CD4-positive, alpha-beta T cell treated with Interleukin-4 for 1 hour (primary cell): Measurements from ENCODE around the gene TMEM30B.
A peak's percentile ranks its signal among the peaks of the same experiment; 100 is the strongest.
"Not testable (repeated sequence)": the region's sequence is repeated elsewhere in the genome, so short reads cannot be mapped to it uniquely, and the experiment has no call there.

Experiments used
- DNase-seq, 2 donors: peaks; one replicate each; pipeline ENCODE4 v3.0.0-alpha.2; 2020 to 2022

The TMEM30B gene

GRCh38 chr14:61281186-61281947, at the start of gene TMEM30B:
TMEM30B (minus strand) TSS chr14:61281338; CDS start chr14:61281147, 191 bp downstream.
- peak; percentile 36 to 59 for DNase-seq

GRCh38 chr14:61330511-61330910, 49.4 kb upstream of the TMEM30B start:
- DNase-seq: peak in 1 of 2 donors; percentile 53

GRCh38 chr14:61329478-61330051, 48.4 kb upstream of the TMEM30B start:
- DNase-seq: peak in 1 of 2 donors; percentile 36

- peak in 1 of 2 donors; percentile 31 for DNase-seq
These were observed 47.6 kb upstream of the TMEM30B start for GRCh38 chr14:61328626-61329262.

GRCh38 chr14:61326847-61327246, 45.7 kb upstream of the TMEM30B start:
- peak in 1 of 2 donors; percentile 47 for DNase-seq

- peak in 1 of 2 donors; percentile 46 for DNase-seq
These were observed 45.0 kb upstream of the TMEM30B start for GRCh38 chr14:61326146-61326545.

- no peak for DNase-seq
These were observed 44.0 kb upstream of the TMEM30B start for GRCh38 chr14:61325166-61325565.

GRCh38 chr14:61323970-61324369, 42.8 kb upstream of the TMEM30B start:
- DNase-seq: peak in 1 of 2 donors; percentile 33

GRCh38 chr14:61322799-61323290, 41.7 kb upstream of the TMEM30B start:
- peak; percentile 77 to 79 for DNase-seq

GRCh38 chr14:61322011-61322798, 41.1 kb upstream of the TMEM30B start:
- peak; percentile 43 to 60 for DNase-seq

GRCh38 chr14:61321385-61322010, 40.4 kb upstream of the TMEM30B start, which contains the start of gene PRKCH:
PRKCH (plus strand) TSS chr14:61321579; CDS start chr14:61322102, 523 bp downstream.
- DNase-seq: peak; percentile 86 to 88

- peak in 1 of 2 donors; percentile 9 for DNase-seq
These were observed 39.8 kb upstream of the TMEM30B start for GRCh38 chr14:61320806-61321384.

GRCh38 chr14:61320170-61320569, 39.0 kb upstream of the TMEM30B start:
- DNase-seq: not testable (repeated sequence)

- DNase-seq: no peak
These were observed 38.6 kb upstream of the TMEM30B start for GRCh38 chr14:61319706-61320105.

GRCh38 chr14:61319086-61319485, 37.9 kb upstream of the TMEM30B start:
- no peak for DNase-seq

- no peak for DNase-seq
These were observed 34.2 kb upstream of the TMEM30B start for GRCh38 chr14:61315313-61315712.

GRCh38 chr14:61308701-61309100, 27.6 kb upstream of the TMEM30B start:
- not testable (repeated sequence) for DNase-seq

GRCh38 chr14:61308198-61308597, 27.1 kb upstream of the TMEM30B start:
- DNase-seq: no peak

- DNase-seq: no peak
These were observed 23.6 kb upstream of the TMEM30B start for GRCh38 chr14:61304688-61305087.

- DNase-seq: no peak
These were observed 19.6 kb upstream of the TMEM30B start for GRCh38 chr14:61300754-61301153.

GRCh38 chr14:61300209-61300608, 19.1 kb upstream of the TMEM30B start:
- DNase-seq: no peak

GRCh38 chr14:61298824-61299223, 17.7 kb upstream of the TMEM30B start:
- peak in 1 of 2 donors; percentile 17 for DNase-seq
